Esophagus (tissue), 2 donors: ENCODE measurements around the gene IRF3. TPM values are rescaled to one million over a fixed set of nuclear protein-coding genes. Genes with fewer than 3 reads are reported as not detected.

Experiments used
- H3K27ac ChIP-seq, 2 donors: one replicate each; pipeline ENCODE4 v1.5.1; 2013; ENCODE audit warnings: low read depth in 2 of 2, mild to moderate bottlenecking in 2 of 2, inconsistent platforms in 1 of 2, low read length in 1 of 2, moderate library complexity in 1 of 2
- H3K27me3 ChIP-seq, 2 donors: one replicate each; pipeline ENCODE4 v1.6.1; 2013; ENCODE audit warnings: low read length in 2 of 2, control low read depth in 1 of 2, mild to moderate bottlenecking in 1 of 2; ENCODE audit not compliant: insufficient read depth in 2 of 2, control insufficient read depth in 1 of 2
- H3K36me3 ChIP-seq, 2 donors: one replicate each; pipeline ENCODE4 v1.6.1; 2013; ENCODE audit warnings: low read length in 1 of 2; ENCODE audit not compliant: control insufficient read depth in 2 of 2, insufficient read depth in 2 of 2
- H3K4me1 ChIP-seq, 2 donors: one replicate each; pipeline ENCODE4 v1.6.1; 2013; ENCODE audit warnings: low read length in 1 of 2; ENCODE audit not compliant: control insufficient read depth in 2 of 2, insufficient read depth in 2 of 2
- H3K4me3 ChIP-seq, 2 donors: one replicate each; pipeline ENCODE4 v1.5.1; 2013; ENCODE audit warnings: low read length in 2 of 2, mild to moderate bottlenecking in 2 of 2, low read depth in 1 of 2, moderate library complexity in 1 of 2
- H3K9me3 ChIP-seq, 2 donors: one replicate each; pipeline ENCODE4 v1.6.1; 2013; ENCODE audit warnings: mild to moderate bottlenecking in 2 of 2, low read depth in 1 of 2, low read length in 1 of 2, moderate library complexity in 1 of 2; ENCODE audit not compliant: control insufficient read depth in 2 of 2, insufficient read depth in 1 of 2
- WGBS, 2 donors: extraction: QIAGEN DNeasy Blood & Tissue Kit; methylation state at CpG; one replicate each; pipeline ENCODE4 v1.1.7; 2013; 5-methylcytosine and 5-hydroxymethylcytosine counted together
- polyA plus RNA-seq, 2 donors: library from polyadenylated mRNA; stranded (reverse); fragments of 200-250 nt; gene quantifications; one replicate each; pipeline ENCODE4 v1.2.3, GENCODE V29; 2013
- donor health status: healthy with polysubstance abuse.
- donor health status: Bipolar disorder and iron deficiency.

IRF3 gene
- polyA plus RNA-seq, 2 donors: 49.2 to 75.0 TPM

DNA sequence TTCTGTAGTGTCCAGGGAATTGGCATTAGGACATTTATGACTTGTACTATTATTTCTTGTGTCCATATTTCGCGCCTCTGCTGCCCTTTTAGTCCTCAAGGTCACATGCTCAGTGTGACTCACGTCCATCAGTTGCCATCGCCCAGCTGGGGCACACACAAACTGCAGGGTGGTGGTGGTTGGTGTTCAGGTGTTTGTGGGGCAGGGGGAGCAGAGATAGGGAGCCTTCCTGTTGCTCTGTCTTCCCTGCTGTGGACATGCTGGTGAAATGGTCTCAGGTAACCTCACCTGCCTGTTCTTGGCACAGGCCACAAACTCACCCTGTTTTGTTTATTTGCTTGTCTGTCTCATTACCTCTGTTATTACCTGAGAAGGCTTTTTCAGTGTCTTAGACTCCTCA lies 52.3 kb downstream of the IRF3 start:
- peaks cover 0 to 5% of the 10 kb centered on the region in 2 donors for H3K4me1 ChIP-seq
- no peak overlapping the region for H3K4me3 ChIP-seq
- H3K36me3 ChIP-seq: peaks cover 0 to 29% of the 10 kb centered on the region in 2 donors
- H3K27me3 ChIP-seq: no peaks in the 10 kb centered on the region
- no peaks in the 10 kb centered on the region for H3K9me3 ChIP-seq
- 65 to 73% methylated on average over 4 of the region's 4 CpGs for WGBS, 2 donors
- peak overlapping the region; percentile 48 to 72 for H3K27ac ChIP-seq

Other genes starting within 250 kb of the IRF3 start
- gene PTH2, start 242.4 kb downstream of the IRF3 start, polyA plus RNA-seq: not detected
- gene GFY, start 240.5 kb downstream of the IRF3 start, polyA plus RNA-seq: not detected
- under 1 TPM; 0.28 to 0.29 TPM for gene SLC17A7, start 224.3 kb downstream of the IRF3 start, polyA plus RNA-seq
- gene PIH1D1, start 214.0 kb downstream of the IRF3 start, polyA plus RNA-seq: 10 to 100 TPM; 63.5 to 65.3 TPM
- 10 to 100 TPM; 29.4 to 29.9 TPM for gene ALDH16A1, start 212.6 kb downstream of the IRF3 start, polyA plus RNA-seq
- 1 to 10 TPM; 7.2 to 9.5 TPM for gene FLT3LG, start 191.6 kb downstream of the IRF3 start, polyA plus RNA-seq
- 1,000 to 10,000 TPM; 1,631 to 2,695 TPM for gene RPL13A, start 178.2 kb downstream of the IRF3 start, polyA plus RNA-seq
- 1,000 to 10,000 TPM; 3,079 to 3,912 TPM for gene RPS11, start 169.4 kb downstream of the IRF3 start, polyA plus RNA-seq
- 10 to 100 TPM; 27.7 to 36.9 TPM for gene FCGRT, start 153.2 kb downstream of the IRF3 start, polyA plus RNA-seq
- gene RCN3, start 137.9 kb downstream of the IRF3 start, polyA plus RNA-seq: 1 to 10 TPM; 4.2 to 7.8 TPM
- 10 to 100 TPM; 57.9 to 61.8 TPM for gene NOSIP, start 85.3 kb downstream of the IRF3 start, polyA plus RNA-seq
- gene PRRG2, start 84.5 kb downstream of the IRF3 start, polyA plus RNA-seq: 10 to 100 TPM; 10.1 to 12.7 TPM
- gene PRR12, start 74.7 kb downstream of the IRF3 start, polyA plus RNA-seq: 10 to 100 TPM in 1 of 2 donors, 1 to 10 TPM in 1; 4.8 to 11.2 TPM
- 10 to 100 TPM; 45.1 to 46.0 TPM for gene RRAS, start 25.7 kb downstream of the IRF3 start, polyA plus RNA-seq
- 10 to 100 TPM; 16.9 to 26.7 TPM for gene SCAF1, start 23.6 kb downstream of the IRF3 start, polyA plus RNA-seq
- gene BCL2L12, start 76 bp upstream of the IRF3 start, polyA plus RNA-seq: 10 to 100 TPM in 1 of 2 donors, 1 to 10 TPM in 1; 10.0 to 21.4 TPM
- gene PRMT1, start 11.4 kb upstream of the IRF3 start, polyA plus RNA-seq: 100 to 1,000 TPM in 1 of 2 donors, 10 to 100 TPM in 1; 72.5 to 146 TPM
- gene ADM5, start 23.7 kb upstream of the IRF3 start, polyA plus RNA-seq: 1 to 10 TPM; 1.6 to 2.0 TPM
- 1 to 10 TPM; 1.8 to 4.1 TPM for gene CPT1C, start 25.3 kb upstream of the IRF3 start, polyA plus RNA-seq
- under 1 TPM; 0.06 to 0.55 TPM for gene TSKS, start 97.4 kb upstream of the IRF3 start, polyA plus RNA-seq
- 10 to 100 TPM; 37.4 to 40.7 TPM for gene AP2A1, start 101.1 kb upstream of the IRF3 start, polyA plus RNA-seq
- gene FUZ, start 147.4 kb upstream of the IRF3 start, polyA plus RNA-seq: 10 to 100 TPM; 11.3 to 12.1 TPM
- 10 to 100 TPM; 27.7 to 54.9 TPM for gene MED25, start 152.4 kb upstream of the IRF3 start, polyA plus RNA-seq
- 10 to 100 TPM; 59.1 to 92.8 TPM for gene PTOV1, start 185.3 kb upstream of the IRF3 start, polyA plus RNA-seq
- 10 to 100 TPM; 27.5 to 65.1 TPM for gene PNKP, start 201.7 kb upstream of the IRF3 start, polyA plus RNA-seq
- gene AKT1S1, start 211.5 kb upstream of the IRF3 start, polyA plus RNA-seq: 10 to 100 TPM; 33.8 to 46.9 TPM
- 10 to 100 TPM; 21.8 to 32.6 TPM for gene TBC1D17, start 211.8 kb upstream of the IRF3 start, polyA plus RNA-seq
- gene IL4I1, start 231.0 kb upstream of the IRF3 start, polyA plus RNA-seq: under 1 TPM; 0.18 to 0.45 TPM